Measurements from ENCODE around the gene SF1. TPM values are rescaled to one million over a fixed set of nuclear protein-coding genes. Genes with fewer than 3 reads are reported as not detected.

SF1 gene
- total and polyA plus RNA-seq, 10 donors: 54.2 to 585 (median 443) TPM

GRCh38 chr11:64721359-64721699 lies 57.0 kb downstream of the SF1 start:
- H3K36me3 ChIP-seq: peaks cover 0 to 6% (median 1%) of the 10 kb centered on the region in 6 donors
- peaks cover 6 to 40% (median 19%) of the 10 kb centered on the region in 6 donors for H3K4me1 ChIP-seq
- H3K27me3 ChIP-seq (replicated peaks in 1 of 7): peaks cover 0 to 68% (median 36%) of the 10 kb centered on the region in 7 donors
- WGBS, 5 donors: 77 to 87% (median 83%) methylated on average over 3 of the region's 3 CpGs
- intact Hi-C loops (cut with DNase I; ENCODE audit: low total_unique reads): no loop called here
- H3K4me3 ChIP-seq: no peak overlapping the region
- no peak for DNase-seq
- TF ChIP-seq CTCF (IDR thresholded peaks at IDR 0.05 in 8 of 11, conservative IDR thresholded peaks at IDR 0.05 in 3 of 11): no peak
- no peak for TF ChIP-seq POLR2A (IDR thresholded peaks at IDR 0.05)
- no peak for TF ChIP-seq POLR2AphosphoS5 (IDR thresholded peaks at IDR 0.05)
- H3K9me3 ChIP-seq: no peaks in the 10 kb centered on the region
- H3K27ac ChIP-seq: no peak overlapping the region

- Histone ChIP-seq H3K36me3 (peaks cover 0 to under 1% (median 0%) of the 10 kb centered on the region in 6 donors), H3K4me3 (no peak overlapping the region), H3K4me1 (peaks cover 6 to 35% (median 17%) of the 10 kb centered on the region in 6 donors), H3K27me3 (replicated peaks in 1 of 7) (peaks cover 0 to 74% (median 41%) of the 10 kb centered on the region in 7 donors), H3K9me3 (no peaks in the 10 kb centered on the region), H3K27ac (no peak overlapping the region)
- WGBS, 5 donors: 81 to 90% (median 86%) methylated on average over 12 of the region's 12 CpGs
- DNase-seq: peak; percentile 58
- intact Hi-C loops (cut with DNase I; ENCODE audit: low total_unique reads): no loop called here
- TF ChIP-seq POLR2AphosphoS5 (IDR thresholded peaks at IDR 0.05): no peak
- no peak for TF ChIP-seq CTCF (IDR thresholded peaks at IDR 0.05 in 8 of 11, conservative IDR thresholded peaks at IDR 0.05 in 3 of 11)
- TF ChIP-seq POLR2A (IDR thresholded peaks at IDR 0.05): no peak
Observed at GRCh38 chr11:64720640-64721358, 57.5 kb downstream of the SF1 start.

- TF ChIP-seq CTCF (IDR thresholded peaks at IDR 0.05 in 8 of 11, conservative IDR thresholded peaks at IDR 0.05 in 3 of 11) (no peak), POLR2A (IDR thresholded peaks at IDR 0.05) (no peak), POLR2AphosphoS5 (IDR thresholded peaks at IDR 0.05) (no peak)
- intact Hi-C loops (cut with DNase I; ENCODE audit: low total_unique reads): no loop called here
- DNase-seq: peak; percentile 65
- H3K9me3 ChIP-seq: no peaks in the 10 kb centered on the region
- H3K27ac ChIP-seq: no peak overlapping the region
- H3K36me3 ChIP-seq: no peaks in the 10 kb centered on the region
- no peak overlapping the region for H3K4me3 ChIP-seq
- peaks cover 0 to 80% (median 47%) of the 10 kb centered on the region in 7 donors for H3K27me3 ChIP-seq (replicated peaks in 1 of 7)
- H3K4me1 ChIP-seq: peaks cover 6 to 28% (median 16%) of the 10 kb centered on the region in 6 donors
- 61 to 87% (median 85%) methylated on average over 9 of the region's 9 CpGs for WGBS, 5 donors
Observed at GRCh38 chr11:64720167-64720566, 58.2 kb downstream of the SF1 start.

- WGBS, 5 donors: 88 to 92% (median 89%) methylated on average over 10 of the region's 10 CpGs
- Histone ChIP-seq H3K27ac (no peak overlapping the region), H3K9me3 (no peaks in the 10 kb centered on the region), H3K4me3 (no peak overlapping the region), H3K4me1 (peaks cover 6 to 23% (median 15%) of the 10 kb centered on the region in 6 donors), H3K27me3 (replicated peaks in 1 of 7) (peaks cover 0 to 88% (median 55%) of the 10 kb centered on the region in 7 donors), H3K36me3 (no peaks in the 10 kb centered on the region)
- intact Hi-C loops (cut with DNase I; ENCODE audit: low total_unique reads): no loop called here
- TF ChIP-seq POLR2A (IDR thresholded peaks at IDR 0.05): no peak
- TF ChIP-seq CTCF (IDR thresholded peaks at IDR 0.05 in 8 of 11, conservative IDR thresholded peaks at IDR 0.05 in 3 of 11): no peak
- TF ChIP-seq POLR2AphosphoS5 (IDR thresholded peaks at IDR 0.05): no peak
- peak; percentile 64 for DNase-seq
Observed at GRCh38 chr11:64719406-64719805, 58.9 kb downstream of the SF1 start.
